DOHH2 (cell line): ENCODE measurements around the gene MS4A18.
"Not testable (repeated sequence)": the region's sequence is repeated elsewhere in the genome, so short reads cannot be mapped to it uniquely, and the experiment has no call there.

Experiments used
- H3F3A ChIP-seq: fragments of 200-600 bp; sonication (generic), shearing (Covaris generic); 2 replicates; pipeline ENCODE4 v1.6.0; 2016; ENCODE audit warnings: antibody characterized with exemption, mild to moderate bottlenecking; ENCODE audit not compliant: control insufficient read depth, insufficient read depth
- H3K27ac ChIP-seq: fragments of 200-600 bp; sonication (generic); 2 replicates; pipeline ENCODE4 v1.5.1; 2014; ENCODE audit warnings: low read depth, mild to moderate bottlenecking, low read length, moderate library complexity
- H3K27me3 ChIP-seq: fragments of 200-600 bp; sonication (generic); 2 replicates; pipeline ENCODE4 v1.6.1; 2014; ENCODE audit warnings: mild to moderate bottlenecking, low read length, mixed read lengths; ENCODE audit not compliant: control insufficient read depth
- H3K36me3 ChIP-seq: fragments of 200-600 bp; sonication (generic); 2 replicates; pipeline ENCODE4 v1.6.1; 2014; ENCODE audit warnings: mild to moderate bottlenecking, low read length, moderate library complexity, mixed read lengths; ENCODE audit not compliant: control insufficient read depth
- H3K4me1 ChIP-seq: fragments of 200-600 bp; sonication (generic); 2 replicates; pipeline ENCODE4 v1.6.1; 2014; ENCODE audit warnings: mild to moderate bottlenecking, low read length, mixed read lengths; ENCODE audit not compliant: control insufficient read depth
- H3K4me2 ChIP-seq: fragments of 200-600 bp; sonication (generic); 2 replicates; pipeline ENCODE4 v1.6.0; 2014; ENCODE audit warnings: mild to moderate bottlenecking, low read length, moderate library complexity
- H3K4me3 ChIP-seq: fragments of 200-600 bp; sonication (generic); 2 replicates; pipeline ENCODE4 v1.5.1; 2014; ENCODE audit warnings: mild to moderate bottlenecking, low read length, mixed read lengths
- H3K79me2 ChIP-seq: fragments of 200-600 bp; sonication (generic); 2 replicates; pipeline ENCODE4 v1.6.1; 2014; ENCODE audit warnings: mild to moderate bottlenecking, low read length, mixed read lengths; ENCODE audit not compliant: control insufficient read depth
- H3K9me2 ChIP-seq: fragments of 200-600 bp; sonication (generic); replicated peaks from 2 replicates; pipeline ENCODE4 v1.6.1; 2014; ENCODE audit warnings: mild to moderate bottlenecking, low read length, mixed read lengths; ENCODE audit not compliant: control insufficient read depth
- H3K9me3 ChIP-seq: fragments of 200-600 bp; sonication (generic); 2 replicates; pipeline ENCODE4 v1.6.1; 2014; ENCODE audit warnings: antibody characterized with exemption, low read length, mixed read lengths; ENCODE audit not compliant: control insufficient read depth, insufficient read depth
- H4K20me1 ChIP-seq: fragments of 200-600 bp; sonication (generic); 2 replicates; pipeline ENCODE4 v1.6.0; 2014; ENCODE audit warnings: low read depth, mild to moderate bottlenecking, antibody characterized with exemption, low read length, moderate library complexity; ENCODE audit not compliant: control insufficient read depth, insufficient read depth
- CTCF ChIP-seq: fragments of 200-600 bp; sonication (generic); IDR thresholded peaks from one replicate; pipeline ENCODE4 v1.5.1; 2014; ENCODE audit warnings: antibody characterized with exemption, mild to moderate bottlenecking, low read depth, low read length; ENCODE audit not compliant: poor library complexity, severe bottlenecking
- EZH2phosphoT487 ChIP-seq: fragments of 200-600 bp; sonication (generic); IDR thresholded peaks from 2 replicates; pipeline ENCODE4 v1.6.1; 2017; ENCODE audit warnings: borderline replicate concordance, mild to moderate bottlenecking, antibody characterized with exemption, low read length, moderate library complexity, mixed read lengths

MS4A18 gene

DNA sequence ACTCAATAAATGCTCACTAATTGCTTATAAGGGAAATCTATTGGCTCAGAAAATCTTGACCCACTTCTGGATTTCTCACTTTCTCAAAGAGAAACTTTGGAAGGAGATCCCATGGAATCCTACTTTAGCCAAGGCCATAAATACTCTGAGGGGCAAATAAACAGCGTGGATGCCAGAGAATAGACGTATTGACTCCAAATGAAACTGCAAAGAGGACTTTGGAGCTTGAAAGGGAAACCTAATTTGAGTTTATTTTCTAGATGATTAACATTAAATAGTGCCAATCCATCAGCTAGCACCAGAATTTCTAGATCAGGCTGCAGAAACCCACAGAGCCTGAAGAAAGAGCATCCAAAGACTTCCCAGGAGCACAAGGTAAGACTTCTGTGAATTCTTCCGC lies at the start of gene MS4A18:
Gene MS4A18, plus strand, starts transcription at position 301 of the 400 bp plus-strand sequence.
- TF ChIP-seq EZH2phosphoT487 = no peak
- TF ChIP-seq CTCF = no peak
- Histone ChIP-seq H3K4me3 (no peak within 1 kb of the TSS), H3K9me2 (no peaks in the 10 kb centered on the region), H3K9me3 (no peaks in the 10 kb centered on the region), H3K4me1 (no peaks in the 10 kb centered on the region), H3K4me2 (no peak within 1 kb of the TSS), H3F3A (no peaks in the 10 kb centered on the region), H3K36me3 (no peaks in the 10 kb centered on the region), H3K27ac (no peak within 1 kb of the TSS), H4K20me1 (no peaks in the 10 kb centered on the region), H3K79me2 (no peaks in the 10 kb centered on the region), H3K27me3 (peaks cover 6% of the 10 kb centered on the region; the same call in 1 of the 2 replicates)

GRCh38 chr11:60678231-60678630 lies 46.3 kb upstream of the MS4A18 start:
- H3K4me3 ChIP-seq, H3K79me2 ChIP-seq, H3F3A ChIP-seq, H3K27me3 ChIP-seq, H4K20me1 ChIP-seq, H3K4me2 ChIP-seq, H3K9me2 ChIP-seq, H3K27ac ChIP-seq, H3K36me3 ChIP-seq, H3K4me1 ChIP-seq: not testable (repeated sequence)
- H3K9me3 ChIP-seq = peaks cover 17% of the 10 kb centered on the region; the same call in 1 of the 2 replicates

DNA sequence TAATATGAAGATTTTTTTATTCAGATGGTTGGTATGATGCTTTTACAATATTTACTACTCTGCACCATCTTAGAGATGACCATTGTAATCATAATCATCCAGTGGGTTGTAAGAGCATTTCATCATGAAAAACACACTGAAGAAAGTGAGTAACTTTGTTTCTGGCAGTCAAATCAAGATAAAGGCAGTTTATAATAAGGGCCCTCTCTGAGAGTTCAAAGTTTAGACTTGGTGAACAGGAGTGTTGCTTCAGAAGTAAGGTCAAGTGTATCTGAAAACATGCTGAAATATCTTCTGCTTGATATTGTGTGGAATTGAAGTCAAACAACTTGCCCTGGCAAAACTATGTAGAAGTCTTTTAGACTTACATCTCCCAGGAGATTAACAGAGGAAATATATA lies 44.6 kb upstream of the MS4A18 start:
- H4K20me1 ChIP-seq = no peaks in the 10 kb centered on the region

More for the DNA sequence above, 44.6 kb upstream of the MS4A18 start:
- no peak overlapping the region for H3K4me3 ChIP-seq
- no peak overlapping the region for H3K4me2 ChIP-seq
- H3K27ac ChIP-seq = no peak overlapping the region
- no peaks in the 10 kb centered on the region for H3K79me2 ChIP-seq
- 0 out of 2 replicates have a peak, but pooled peaks cover 2% of the 10 kb centered on the region for H3K27me3 ChIP-seq
- H3K36me3 ChIP-seq = no peaks in the 10 kb centered on the region
- peaks cover 5% of the 10 kb centered on the region; the same call in 1 of the 2 replicates for H3K4me1 ChIP-seq
- H3F3A ChIP-seq = no peaks in the 10 kb centered on the region
- H3K9me3 ChIP-seq = peaks cover 11% of the 10 kb centered on the region; the same call in 1 of the 2 replicates
- TF ChIP-seq EZH2phosphoT487 = no peak
- TF ChIP-seq CTCF = no peak
- no peaks in the 10 kb centered on the region for H3K9me2 ChIP-seq
